Stimulated activated naive CD4-positive, alpha-beta T cell treated with Interleukin-2 at 50 U/mL for 16 hours (primary cell): ENCODE results near the gene PRKAG1.

ENCODE experiments used
- DNase-seq: peaks from one replicate; lab custom pipeline; 2025; lab: John Stamatoyannopoulos, UW

PRKAG1 gene

GRCh38 chr12:49049566-49050224 lies 31.1 kb upstream of the PRKAG1 start:
- DNase-seq = no peak

- DNase-seq = no peak
Measured at GRCh38 chr12:49048953-49049352, 30.4 kb upstream of the PRKAG1 start.

- no peak for DNase-seq
Measured at GRCh38 chr12:49046129-49046895, 27.7 kb upstream of the PRKAG1 start.

GRCh38 chr12:49044660-49045059 lies 26.1 kb upstream of the PRKAG1 start:
- no peak for DNase-seq

GRCh38 chr12:49043856-49044258 lies 25.3 kb upstream of the PRKAG1 start:
- peak; percentile 70 for DNase-seq

- no peak for DNase-seq
Measured at GRCh38 chr12:49043241-49043640, 24.7 kb upstream of the PRKAG1 start.

GRCh38 chr12:49041881-49042484 lies 23.4 kb upstream of the PRKAG1 start:
- DNase-seq = no peak

GRCh38 chr12:49041036-49041880 lies 22.7 kb upstream of the PRKAG1 start:
- no peak for DNase-seq

- DNase-seq = no peak
Measured at GRCh38 chr12:49040364-49040855, 21.8 kb upstream of the PRKAG1 start.

- DNase-seq = no peak
Measured at GRCh38 chr12:49039421-49040363, 21.1 kb upstream of the PRKAG1 start.

GRCh38 chr12:49038291-49038955 lies 19.8 kb upstream of the PRKAG1 start:
- DNase-seq = no peak

GRCh38 chr12:49037947-49038237 lies 19.3 kb upstream of the PRKAG1 start:
- no peak for DNase-seq

GRCh38 chr12:49037111-49037946 lies 18.8 kb upstream of the PRKAG1 start:
- no peak for DNase-seq

GRCh38 chr12:49036029-49036428 lies 17.5 kb upstream of the PRKAG1 start:
- no peak for DNase-seq

- DNase-seq = no peak
Measured at GRCh38 chr12:49034286-49034622, 15.7 kb upstream of the PRKAG1 start.

GRCh38 chr12:49033611-49034285 lies 15.2 kb upstream of the PRKAG1 start:
- DNase-seq = no peak

GRCh38 chr12:49032679-49033447 lies 14.3 kb upstream of the PRKAG1 start:
- no peak for DNase-seq

GRCh38 chr12:49032276-49032675 lies 13.7 kb upstream of the PRKAG1 start:
- DNase-seq = no peak
